Type B pancreatic cell (in vitro differentiated cells): ENCODE measurements around the gene BPIFA3. TPM values are rescaled to one million over a fixed set of nuclear protein-coding genes. Genes with fewer than 3 reads are reported as not detected.

Source experiments
- DNase-seq: peaks from one replicate; pipeline ENCODE4 v3.0.0; 2021; ENCODE audit warnings: mixed read lengths; ENCODE audit not compliant: unreplicated experiment; ENCODE audit errors: extremely low spot score
- H3K27ac Mint-ChIP-seq: 2 replicates; pipeline ENCODE4 v1.8.0; 2021; ENCODE audit warnings: mild to moderate bottlenecking, mixed read lengths
- H3K27me3 Mint-ChIP-seq: 2 replicates; pipeline ENCODE4 v1.8.0; 2021; ENCODE audit warnings: mixed read lengths
- H3K36me3 Mint-ChIP-seq: 2 replicates; pipeline ENCODE4 v1.8.0; 2021; ENCODE audit warnings: mixed read lengths
- H3K4me1 Mint-ChIP-seq: one replicate; pipeline ENCODE4 v1.8.0; 2021; ENCODE audit warnings: mixed read lengths; ENCODE audit not compliant: unreplicated experiment
- H3K4me3 Mint-ChIP-seq: 2 replicates; pipeline ENCODE4 v1.8.0; 2021; ENCODE audit warnings: mild to moderate bottlenecking, mixed read lengths
- H3K9me3 Mint-ChIP-seq: 2 replicates; pipeline ENCODE4 v1.8.0; 2021; ENCODE audit warnings: mixed read lengths
- total RNA-seq: library from RNA; stranded (reverse); gene quantifications from 2 replicates; pipeline ENCODE4 v1.2.1, GENCODE V29; 2021; ENCODE audit warnings: low replicate concordance
- TF ChIP-seq, protein P1 (sequence below): fragments of 200-600 bp; sonication (generic); conservative IDR thresholded peaks from 2 replicates; pipeline ENCODE4 v1.5.0; 2021; ENCODE audit warnings: antibody characterized with exemption, mild to moderate bottlenecking

BPIFA3 gene
- total RNA-seq, 1 donor from 2014 or later, result not detected

DNA sequence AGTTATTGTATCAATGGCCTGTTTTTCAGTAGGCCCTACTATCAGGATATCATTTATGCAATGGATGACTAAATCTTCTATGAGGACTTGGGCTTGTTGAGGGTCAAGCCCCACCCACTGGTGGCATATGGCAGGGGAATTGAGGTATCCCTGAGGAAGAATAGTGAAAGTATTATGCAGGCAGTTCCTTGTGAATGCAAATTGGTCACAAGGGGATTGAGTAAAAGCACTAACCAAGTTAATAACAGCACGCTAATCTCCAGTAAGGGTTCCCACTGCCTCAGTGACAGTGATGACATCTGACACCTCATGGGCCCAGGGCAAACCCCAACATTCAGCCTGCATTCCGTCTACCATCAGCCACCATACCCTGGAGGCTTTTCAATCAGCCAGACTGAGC lies 33.5 kb downstream of the BPIFA3 start:
- DNase-seq, result no peak
- Mint-ChIP-seq H3K27me3 (peaks cover 12% of the 10 kb centered on the region), H3K4me1 (no peaks in the 10 kb centered on the region), H3K4me3 (no peak overlapping the region), H3K9me3 (no peaks in the 10 kb centered on the region), H3K36me3 (no peaks in the 10 kb centered on the region), H3K27ac (no peak overlapping the region)
- TF ChIP-seq, protein P1, sequence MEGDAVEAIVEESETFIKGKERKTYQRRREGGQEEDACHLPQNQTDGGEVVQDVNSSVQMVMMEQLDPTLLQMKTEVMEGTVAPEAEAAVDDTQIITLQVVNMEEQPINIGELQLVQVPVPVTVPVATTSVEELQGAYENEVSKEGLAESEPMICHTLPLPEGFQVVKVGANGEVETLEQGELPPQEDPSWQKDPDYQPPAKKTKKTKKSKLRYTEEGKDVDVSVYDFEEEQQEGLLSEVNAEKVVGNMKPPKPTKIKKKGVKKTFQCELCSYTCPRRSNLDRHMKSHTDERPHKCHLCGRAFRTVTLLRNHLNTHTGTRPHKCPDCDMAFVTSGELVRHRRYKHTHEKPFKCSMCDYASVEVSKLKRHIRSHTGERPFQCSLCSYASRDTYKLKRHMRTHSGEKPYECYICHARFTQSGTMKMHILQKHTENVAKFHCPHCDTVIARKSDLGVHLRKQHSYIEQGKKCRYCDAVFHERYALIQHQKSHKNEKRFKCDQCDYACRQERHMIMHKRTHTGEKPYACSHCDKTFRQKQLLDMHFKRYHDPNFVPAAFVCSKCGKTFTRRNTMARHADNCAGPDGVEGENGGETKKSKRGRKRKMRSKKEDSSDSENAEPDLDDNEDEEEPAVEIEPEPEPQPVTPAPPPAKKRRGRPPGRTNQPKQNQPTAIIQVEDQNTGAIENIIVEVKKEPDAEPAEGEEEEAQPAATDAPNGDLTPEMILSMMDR, result no peak

DNA sequence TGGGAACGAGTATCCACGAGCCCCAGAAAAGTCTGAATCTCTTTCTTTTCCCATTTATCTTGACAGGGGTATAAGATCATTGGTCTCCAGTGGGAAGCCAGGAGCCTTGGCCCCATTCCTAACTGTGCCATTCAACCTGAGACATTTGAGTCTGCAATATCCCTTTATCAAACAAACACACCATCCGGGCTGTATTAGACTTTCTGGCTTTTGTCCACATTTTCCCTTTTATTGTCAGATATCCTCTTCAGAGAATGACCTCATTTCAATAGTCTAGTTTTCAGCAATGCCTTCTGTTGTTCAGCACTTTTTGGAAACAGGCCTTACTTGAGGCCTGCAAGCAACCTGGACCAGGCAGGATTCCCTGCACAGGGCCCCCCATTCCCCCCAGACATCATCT lies 34.3 kb downstream of the BPIFA3 start:
- Mint-ChIP-seq H3K4me1 (no peaks in the 10 kb centered on the region), H3K36me3 (no peaks in the 10 kb centered on the region), H3K9me3 (no peaks in the 10 kb centered on the region), H3K27ac (no peak overlapping the region), H3K27me3 (peaks cover 18% of the 10 kb centered on the region), H3K4me3 (no peak overlapping the region)
- DNase-seq, result no peak
- TF ChIP-seq, protein P1, result no peak

DNA sequence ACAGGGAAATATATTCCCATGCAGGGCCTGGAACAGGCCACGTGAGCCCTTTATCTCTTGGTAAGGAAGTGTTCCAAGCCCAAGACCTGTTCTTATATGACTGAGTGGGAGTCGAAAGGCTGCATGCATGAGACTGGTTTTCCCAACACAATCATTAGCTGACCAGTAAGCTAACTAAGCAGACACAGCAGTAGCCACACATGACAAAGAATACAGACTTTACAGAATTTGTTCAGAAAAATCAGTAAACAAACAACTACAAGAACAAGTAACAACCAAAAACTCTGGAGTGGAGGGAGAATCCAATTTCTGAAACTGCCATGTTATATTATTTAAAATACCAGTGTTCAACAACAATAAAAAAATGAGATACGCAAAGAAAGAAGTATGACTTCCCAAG lies 35.3 kb downstream of the BPIFA3 start:
- Mint-ChIP-seq H3K9me3 (no peaks in the 10 kb centered on the region), H3K27me3 (peaks cover 22% of the 10 kb centered on the region), H3K4me1 (no peaks in the 10 kb centered on the region), H3K36me3 (no peaks in the 10 kb centered on the region), H3K4me3 (no peak overlapping the region), H3K27ac (no peak overlapping the region)
- TF ChIP-seq, protein P1, result no peak
- no peak for DNase-seq

DNA sequence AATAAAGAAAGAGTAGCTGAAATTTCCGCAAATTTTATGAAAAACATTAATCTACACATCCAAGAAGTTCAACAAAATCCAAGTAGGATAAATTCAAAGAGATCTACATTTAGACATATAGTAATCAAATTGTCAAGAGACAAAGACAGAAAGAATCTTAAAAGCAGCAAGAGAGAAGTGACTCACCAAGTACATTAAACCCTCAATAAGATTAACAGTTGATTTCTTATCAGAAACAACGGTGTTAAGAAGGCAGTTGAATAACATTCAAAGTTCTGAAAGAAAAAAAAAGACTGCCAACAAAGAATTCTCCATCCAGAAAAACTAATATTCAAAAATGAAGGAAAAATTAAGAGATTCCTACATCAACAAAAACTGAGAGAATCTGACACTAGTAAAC lies 37.9 kb downstream of the BPIFA3 start:
- Mint-ChIP-seq H3K27ac (no peak overlapping the region), H3K36me3 (no peaks in the 10 kb centered on the region), H3K4me1 (no peaks in the 10 kb centered on the region), H3K9me3 (no peaks in the 10 kb centered on the region), H3K4me3 (no peak overlapping the region), H3K27me3 (peaks cover 22% of the 10 kb centered on the region)
- TF ChIP-seq, protein P1, result no peak
- DNase-seq, result no peak

DNA sequence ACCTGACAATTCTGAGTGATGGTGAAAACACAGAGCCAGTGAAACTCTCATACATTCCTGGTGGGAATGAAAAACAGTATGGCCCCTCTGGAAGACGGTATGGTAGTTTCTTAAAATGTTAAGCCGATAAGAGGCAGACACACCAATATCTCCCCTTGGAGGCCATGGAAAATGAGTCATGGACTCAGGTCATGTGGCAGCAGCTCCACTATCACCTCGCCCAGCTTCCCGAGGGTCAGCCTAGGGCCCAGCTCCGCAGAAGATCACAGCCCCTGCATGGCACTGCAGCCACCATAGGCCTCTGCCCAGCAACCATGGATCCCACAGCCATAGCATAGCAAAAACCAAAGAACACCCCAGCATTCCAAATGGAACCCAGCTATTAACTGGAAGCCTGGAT lies 40.1 kb downstream of the BPIFA3 start:
- no peaks in the 10 kb centered on the region for H3K36me3 Mint-ChIP-seq
- no peak for DNase-seq

More for the DNA sequence above, 40.1 kb downstream of the BPIFA3 start:
- H3K9me3 Mint-ChIP-seq, result no peaks in the 10 kb centered on the region
- H3K4me3 Mint-ChIP-seq, result no peak overlapping the region
- TF ChIP-seq, protein P1, result no peak
- H3K27me3 Mint-ChIP-seq, result peaks cover 36% of the 10 kb centered on the region
- no peak overlapping the region for H3K27ac Mint-ChIP-seq
- H3K4me1 Mint-ChIP-seq, result no peaks in the 10 kb centered on the region
